HUES6 (cell line): ENCODE results near the gene PUDP.
"Not testable (repeated sequence)": the region's sequence is repeated elsewhere in the genome, so short reads cannot be mapped to it uniquely, and the experiment has no call there.

ENCODE experiments used
- H3K27ac ChIP-seq: 2 replicates; pipeline ENCODE4 v1.7.0; 2013; ENCODE audit warnings: low read depth, mild to moderate bottlenecking, low read length, inconsistent platforms
- H3K27me3 ChIP-seq: 2 replicates; pipeline ENCODE4 v1.6.1; 2013; ENCODE audit warnings: low read length; ENCODE audit not compliant: control insufficient read depth, insufficient read depth
- H3K36me3 ChIP-seq: 2 replicates; pipeline ENCODE4 v1.6.1; 2013; ENCODE audit warnings: low read length; ENCODE audit not compliant: control insufficient read depth, insufficient read depth
- H3K4me1 ChIP-seq: 2 replicates; pipeline ENCODE4 v1.6.1; 2013; ENCODE audit warnings: low read length; ENCODE audit not compliant: control insufficient read depth, insufficient read depth
- H3K4me3 ChIP-seq: 2 replicates; pipeline ENCODE4 v1.5.1; 2013; ENCODE audit warnings: low read depth, low read length
- H3K9ac ChIP-seq: one replicate; pipeline ENCODE4 v1.6.1; 2013; ENCODE audit warnings: mild to moderate bottlenecking, low read length
- H3K9me3 ChIP-seq: 2 replicates; pipeline ENCODE4 v1.6.1; 2013; ENCODE audit warnings: low read depth, low read length; ENCODE audit not compliant: control insufficient read depth, insufficient read depth

PUDP gene

GRCh38 chrX:7027071-7027470 lies 120.9 kb downstream of the PUDP start:
- Histone ChIP-seq H3K9ac (no peak overlapping the region), H3K27me3 (no peaks in the 10 kb centered on the region), H3K4me3 (no peak overlapping the region), H3K9me3 (no peaks in the 10 kb centered on the region), H3K27ac (no peak overlapping the region), H3K36me3 (no peaks in the 10 kb centered on the region), H3K4me1 (no peaks in the 10 kb centered on the region)

- not testable (repeated sequence) for H3K4me1 ChIP-seq, H3K36me3 ChIP-seq, H3K27me3 ChIP-seq, H3K9ac ChIP-seq, H3K27ac ChIP-seq, H3K4me3 ChIP-seq, H3K9me3 ChIP-seq
Measured at GRCh38 chrX:7026365-7026764, 121.6 kb downstream of the PUDP start.

- Histone ChIP-seq H3K4me1 (no peaks in the 10 kb centered on the region), H3K4me3 (no peak overlapping the region), H3K9ac (no peak overlapping the region), H3K27me3 (no peaks in the 10 kb centered on the region), H3K36me3 (no peaks in the 10 kb centered on the region), H3K9me3 (no peaks in the 10 kb centered on the region), H3K27ac (no peak overlapping the region)
Measured at GRCh38 chrX:7025471-7025870, 122.5 kb downstream of the PUDP start.

GRCh38 chrX:7024850-7025249 lies 123.1 kb downstream of the PUDP start:
- H3K27ac ChIP-seq: no peak overlapping the region
- H3K27me3 ChIP-seq: no peaks in the 10 kb centered on the region

GRCh38 chrX:7022996-7023395 lies 125.0 kb downstream of the PUDP start:
- not testable (repeated sequence) for H3K4me3 ChIP-seq, H3K27ac ChIP-seq, H3K9ac ChIP-seq, H3K9me3 ChIP-seq, H3K36me3 ChIP-seq, H3K4me1 ChIP-seq, H3K27me3 ChIP-seq

More at GRCh38 chrX:7024850-7025249, 123.1 kb downstream of the PUDP start:
- no peak overlapping the region for H3K4me3 ChIP-seq
- H3K4me1 ChIP-seq: no peaks in the 10 kb centered on the region
- no peaks in the 10 kb centered on the region for H3K36me3 ChIP-seq
- no peaks in the 10 kb centered on the region for H3K9me3 ChIP-seq
- no peak overlapping the region for H3K9ac ChIP-seq

GRCh38 chrX:7021991-7022390 lies 126.0 kb downstream of the PUDP start:
- Histone ChIP-seq H3K27ac (no peak overlapping the region), H3K9me3 (no peaks in the 10 kb centered on the region), H3K9ac (no peak overlapping the region), H3K4me3 (no peak overlapping the region), H3K4me1 (no peaks in the 10 kb centered on the region), H3K36me3 (no peaks in the 10 kb centered on the region), H3K27me3 (no peaks in the 10 kb centered on the region)

GRCh38 chrX:7019555-7019954 lies 128.4 kb downstream of the PUDP start:
- no peak overlapping the region for H3K9ac ChIP-seq
- H3K36me3 ChIP-seq: no peaks in the 10 kb centered on the region
- no peaks in the 10 kb centered on the region for H3K27me3 ChIP-seq
- no peaks in the 10 kb centered on the region for H3K9me3 ChIP-seq
- H3K27ac ChIP-seq: no peak overlapping the region
- H3K4me3 ChIP-seq: no peak overlapping the region
- no peaks in the 10 kb centered on the region for H3K4me1 ChIP-seq

GRCh38 chrX:7012262-7012834 lies 135.6 kb downstream of the PUDP start:
- not testable (repeated sequence) for H3K27me3 ChIP-seq, H3K4me1 ChIP-seq, H3K27ac ChIP-seq, H3K9me3 ChIP-seq, H3K9ac ChIP-seq, H3K4me3 ChIP-seq, H3K36me3 ChIP-seq

GRCh38 chrX:7010897-7011296 lies 137.1 kb downstream of the PUDP start:
- H3K9me3 ChIP-seq, H3K36me3 ChIP-seq, H3K27ac ChIP-seq, H3K4me1 ChIP-seq, H3K4me3 ChIP-seq, H3K9ac ChIP-seq, H3K27me3 ChIP-seq: not testable (repeated sequence)

- not testable (repeated sequence) for H3K4me3 ChIP-seq, H3K36me3 ChIP-seq
Measured at GRCh38 chrX:7007328-7007727, 140.6 kb downstream of the PUDP start.

More at GRCh38 chrX:7007328-7007727, 140.6 kb downstream of the PUDP start:
- not testable (repeated sequence) for H3K27ac ChIP-seq, H3K4me1 ChIP-seq, H3K9me3 ChIP-seq, H3K9ac ChIP-seq, H3K27me3 ChIP-seq
